ENCODE data around the gene DCAF17.
"Not testable (repeated sequence)": the region's sequence is repeated elsewhere in the genome, so short reads cannot be mapped to it uniquely, and the experiment has no call there.

Gene DCAF17

DNA sequence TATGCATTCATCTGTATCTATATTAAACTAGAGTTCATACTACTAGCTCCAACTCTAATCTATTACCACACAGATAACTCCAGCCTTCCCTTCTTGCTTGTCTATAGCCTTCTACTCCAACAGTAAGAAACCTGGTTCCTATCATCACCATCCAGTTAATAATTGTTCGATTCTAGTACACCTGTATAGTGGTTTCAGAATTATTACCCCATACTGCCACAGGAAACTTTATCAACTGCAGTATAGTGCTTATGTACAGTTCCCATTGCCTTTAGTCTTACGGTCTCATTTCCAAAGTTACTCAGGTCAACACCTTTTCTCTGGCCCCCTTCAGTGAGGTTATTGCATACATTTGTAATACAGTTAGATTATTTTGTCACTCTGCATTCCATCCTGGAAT is 14.7 kb upstream of the DCAF17 start:
- TF ChIP-seq, protein P1, sequence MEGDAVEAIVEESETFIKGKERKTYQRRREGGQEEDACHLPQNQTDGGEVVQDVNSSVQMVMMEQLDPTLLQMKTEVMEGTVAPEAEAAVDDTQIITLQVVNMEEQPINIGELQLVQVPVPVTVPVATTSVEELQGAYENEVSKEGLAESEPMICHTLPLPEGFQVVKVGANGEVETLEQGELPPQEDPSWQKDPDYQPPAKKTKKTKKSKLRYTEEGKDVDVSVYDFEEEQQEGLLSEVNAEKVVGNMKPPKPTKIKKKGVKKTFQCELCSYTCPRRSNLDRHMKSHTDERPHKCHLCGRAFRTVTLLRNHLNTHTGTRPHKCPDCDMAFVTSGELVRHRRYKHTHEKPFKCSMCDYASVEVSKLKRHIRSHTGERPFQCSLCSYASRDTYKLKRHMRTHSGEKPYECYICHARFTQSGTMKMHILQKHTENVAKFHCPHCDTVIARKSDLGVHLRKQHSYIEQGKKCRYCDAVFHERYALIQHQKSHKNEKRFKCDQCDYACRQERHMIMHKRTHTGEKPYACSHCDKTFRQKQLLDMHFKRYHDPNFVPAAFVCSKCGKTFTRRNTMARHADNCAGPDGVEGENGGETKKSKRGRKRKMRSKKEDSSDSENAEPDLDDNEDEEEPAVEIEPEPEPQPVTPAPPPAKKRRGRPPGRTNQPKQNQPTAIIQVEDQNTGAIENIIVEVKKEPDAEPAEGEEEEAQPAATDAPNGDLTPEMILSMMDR (conservative IDR thresholded peaks at IDR 0.05; ENCODE audit: low read depth, low read length): no peak
- DNase-seq (ENCODE audit: low read depth): no peak
- no peak overlapping the region for H3K4me3 ChIP-seq (ENCODE audit: low read depth, low read length)

DNA sequence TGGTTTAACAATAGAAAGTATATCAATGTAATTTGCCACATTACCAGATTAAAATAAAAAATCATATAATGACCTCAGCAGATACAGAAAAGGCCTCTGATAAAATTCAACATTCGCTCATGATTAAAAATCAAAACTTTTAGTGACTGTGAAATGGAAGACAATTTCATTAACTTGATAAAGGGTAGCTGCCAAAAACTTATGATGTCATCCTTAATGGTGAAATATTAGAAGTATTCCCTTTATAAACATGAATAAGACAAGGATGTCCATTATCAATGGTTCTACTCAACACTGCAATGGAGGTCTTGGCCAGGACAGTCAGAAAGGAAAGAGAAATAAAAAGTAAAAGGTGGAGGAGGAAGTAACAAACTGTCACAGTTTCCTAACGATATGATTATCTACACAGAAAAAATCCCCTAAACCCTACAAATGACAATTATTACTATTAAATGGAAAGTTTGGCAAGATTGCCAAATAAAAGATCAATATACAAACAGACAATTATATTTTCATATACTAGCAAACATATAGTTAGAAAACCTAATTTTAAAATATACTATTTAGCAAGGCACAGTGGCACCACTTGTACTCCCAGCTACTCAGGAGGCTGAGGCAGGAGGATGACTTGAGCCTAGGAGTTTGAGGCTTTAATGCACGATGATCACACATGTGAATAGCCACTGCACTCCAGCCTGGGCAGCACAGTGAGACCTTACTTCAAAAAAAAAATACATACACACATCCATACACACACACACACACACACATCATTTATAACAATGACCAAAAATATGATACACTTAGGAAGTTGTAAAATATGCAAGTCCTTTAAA is 13.1 kb upstream of the DCAF17 start:
- DNase-seq (ENCODE audit: low read depth): no peak
- TF ChIP-seq, protein P1 (conservative IDR thresholded peaks at IDR 0.05; ENCODE audit: low read depth, low read length): no peak

DNA sequence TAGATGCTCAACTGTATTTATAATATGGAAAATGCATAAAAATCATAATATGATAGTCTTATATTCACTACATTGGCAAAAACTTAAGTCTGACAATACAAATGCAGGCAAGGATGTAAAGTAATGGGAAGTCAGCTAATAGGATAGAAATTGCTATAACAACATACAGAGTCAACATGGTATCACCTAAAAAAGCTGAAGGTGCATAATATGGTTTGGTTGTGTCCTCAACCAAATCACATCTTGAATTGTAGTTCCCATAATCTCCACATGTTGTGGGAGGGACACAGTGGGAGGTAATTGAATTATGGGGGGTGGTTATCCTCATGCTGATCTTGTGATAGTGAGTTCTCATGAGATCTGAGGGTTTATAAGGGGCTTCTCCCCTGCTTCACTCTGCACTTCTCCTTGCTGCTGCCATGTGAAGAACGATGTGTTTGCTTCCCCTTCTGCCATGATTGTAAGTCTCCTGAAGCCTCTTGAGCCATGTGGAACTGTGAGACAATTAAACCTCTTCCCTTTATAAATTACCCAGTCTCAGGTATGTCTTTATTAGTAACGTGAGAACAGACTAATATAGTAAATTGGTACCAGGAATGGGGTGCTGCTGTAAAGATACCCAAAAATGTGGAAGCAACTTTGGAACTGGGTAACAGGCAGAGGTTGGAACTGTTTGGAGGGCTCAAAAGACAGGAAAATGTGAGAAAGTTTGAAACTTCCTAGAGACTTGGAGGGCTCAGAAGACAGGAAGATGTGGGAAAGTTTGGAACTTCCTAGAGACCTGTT is 11.1 kb upstream of the DCAF17 start:
- DNase-seq (ENCODE audit: low read depth); H3K4me3 ChIP-seq (ENCODE audit: low read depth, low read length): not testable (repeated sequence)

More for the DNA sequence above, 13.1 kb upstream of the DCAF17 start:
- H3K4me3 ChIP-seq (ENCODE audit: low read depth, low read length): no peak overlapping the region

GRCh38 chr2:171430516-171431410 is 3.3 kb upstream of the DCAF17 start:
- TF ChIP-seq, protein P1 (conservative IDR thresholded peaks at IDR 0.05; ENCODE audit: low read depth, low read length): no peak
- H3K4me3 ChIP-seq (ENCODE audit: low read depth, low read length): no peak overlapping the region
- no peak for DNase-seq (ENCODE audit: low read depth)

GRCh38 chr2:171431677-171432167 is 2.3 kb upstream of the DCAF17 start:
- H3K4me3 ChIP-seq (ENCODE audit: low read depth, low read length): no peak overlapping the region
- no peak for DNase-seq (ENCODE audit: low read depth)
- TF ChIP-seq, protein P1 (conservative IDR thresholded peaks at IDR 0.05; ENCODE audit: low read depth, low read length): no peak

GRCh38 chr2:171432206-171432968 is 1.6 kb upstream of the DCAF17 start:
- DNase-seq (ENCODE audit: low read depth): no peak
- TF ChIP-seq, protein P1 (conservative IDR thresholded peaks at IDR 0.05; ENCODE audit: low read depth, low read length): no peak
- no peak overlapping the region for H3K4me3 ChIP-seq (ENCODE audit: low read depth, low read length)
